ENCODE results near the gene PDS5B.

- no peak for TF ChIP-seq POLR2A (IDR thresholded peaks at IDR 0.05)
- TF ChIP-seq, protein P1, sequence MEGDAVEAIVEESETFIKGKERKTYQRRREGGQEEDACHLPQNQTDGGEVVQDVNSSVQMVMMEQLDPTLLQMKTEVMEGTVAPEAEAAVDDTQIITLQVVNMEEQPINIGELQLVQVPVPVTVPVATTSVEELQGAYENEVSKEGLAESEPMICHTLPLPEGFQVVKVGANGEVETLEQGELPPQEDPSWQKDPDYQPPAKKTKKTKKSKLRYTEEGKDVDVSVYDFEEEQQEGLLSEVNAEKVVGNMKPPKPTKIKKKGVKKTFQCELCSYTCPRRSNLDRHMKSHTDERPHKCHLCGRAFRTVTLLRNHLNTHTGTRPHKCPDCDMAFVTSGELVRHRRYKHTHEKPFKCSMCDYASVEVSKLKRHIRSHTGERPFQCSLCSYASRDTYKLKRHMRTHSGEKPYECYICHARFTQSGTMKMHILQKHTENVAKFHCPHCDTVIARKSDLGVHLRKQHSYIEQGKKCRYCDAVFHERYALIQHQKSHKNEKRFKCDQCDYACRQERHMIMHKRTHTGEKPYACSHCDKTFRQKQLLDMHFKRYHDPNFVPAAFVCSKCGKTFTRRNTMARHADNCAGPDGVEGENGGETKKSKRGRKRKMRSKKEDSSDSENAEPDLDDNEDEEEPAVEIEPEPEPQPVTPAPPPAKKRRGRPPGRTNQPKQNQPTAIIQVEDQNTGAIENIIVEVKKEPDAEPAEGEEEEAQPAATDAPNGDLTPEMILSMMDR (IDR thresholded peaks at IDR 0.05) = no peak
Measured at GRCh38 chr13:32622827-32623226, 36.6 kb downstream of the PDS5B start.
